H1 (cell line): ENCODE measurements around the gene DCXR. TPM values are rescaled to one million over a fixed set of nuclear protein-coding genes. Genes with fewer than 3 reads are reported as not detected.

Source experiments
- CTCF ChIA-PET: fragments of 300-600 bp; sonication (Branson Sonifier 250); formaldehyde crosslinking; loops from one replicate; lab custom pipeline; 2021; ENCODE audit not compliant: partially characterized antibody; lab: Charles Lee
- POLR2A ChIA-PET: fragments of 300-600 bp; sonication (Branson Sonifier 250); formaldehyde crosslinking; loops from one replicate; lab custom pipeline; 2021; ENCODE audit warnings: inconsistent platforms; ENCODE audit not compliant: partially characterized antibody; lab: Charles Lee
- DNase-seq, 2 experiments: peaks; one replicate each; pipeline versions ENCODE4 v3.0.0 to v3.0.0-alpha.2; 2010 to 2022; ENCODE audit warnings: low spot score in 2 of 2, low read depth in 1 of 2, mixed read lengths in 1 of 2
- FAIRE-seq: peaks from 2 replicates; lab custom pipeline; 2011; peaks lifted over from hg19 to GRCh38; lab: Jason Lieb, UNC
- H2AFZ ChIP-seq: 2 replicates; pipeline ENCODE4 v1.8.1; 2012; ENCODE audit warnings: low read length, inconsistent platforms
- H2AK5ac ChIP-seq: 2 replicates; pipeline ENCODE4 v1.6.1; 2013; ENCODE audit warnings: low read depth, low read length
- H2BK120ac ChIP-seq: replicated peaks from 2 replicates; pipeline ENCODE3; 2013; ENCODE audit warnings: low read depth, low read length, inconsistent platforms
- H2BK12ac ChIP-seq: 2 replicates; pipeline ENCODE4 v1.6.1; 2013; ENCODE audit warnings: low read depth, low read length
- H2BK15ac ChIP-seq: 2 replicates; pipeline ENCODE4 v1.6.1; 2013; ENCODE audit warnings: low read length
- H2BK20ac ChIP-seq: 2 replicates; pipeline ENCODE4 v1.6.1; 2013; ENCODE audit warnings: low read length
- H2BK5ac ChIP-seq: 2 replicates; pipeline ENCODE4 v1.6.1; 2013; ENCODE audit warnings: low read depth, low read length
- H3K14ac ChIP-seq: 2 replicates; pipeline ENCODE4 v1.6.1; 2013; ENCODE audit warnings: inconsistent platforms; ENCODE audit not compliant: insufficient read length
- H3K18ac ChIP-seq: 2 replicates; pipeline ENCODE4 v1.6.1; 2013; ENCODE audit warnings: low read length; ENCODE audit errors: extremely low read depth
- H3K23ac ChIP-seq: 2 replicates; pipeline ENCODE4 v1.6.1; 2013; ENCODE audit warnings: inconsistent platforms; ENCODE audit not compliant: insufficient read length
- H3K23me2 ChIP-seq: 2 replicates; pipeline ENCODE4 v1.6.1; 2013; ENCODE audit warnings: low read depth, low read length
- H3K27ac ChIP-seq: 2 replicates; pipeline ENCODE4 v1.6.1; 2011; ENCODE audit warnings: low read depth, low read length, inconsistent platforms
- H3K27me3 ChIP-seq, 4 experiments: replicated peaks in 1 of 4; 1 replicate in 1 of 4; 2 replicates in 3 of 4; pipeline versions ENCODE4 v1.6.1 to v1.8.1; 2011 to 2013; ENCODE audit warnings: low read length in 3 of 4, mild to moderate bottlenecking in 3 of 4, inconsistent platforms in 2 of 4, mixed read lengths in 2 of 4, moderate library complexity in 1 of 4; ENCODE audit not compliant: control insufficient read depth in 3 of 4, insufficient read depth in 3 of 4; ENCODE audit errors: extremely low read depth in 1 of 4
- H3K36me3 ChIP-seq, 4 experiments: 2 replicates each; pipeline versions ENCODE4 v1.6.1 to v1.8.1; 2011 to 2013; ENCODE audit warnings: mild to moderate bottlenecking in 4 of 4, low read length in 3 of 4, moderate library complexity in 2 of 4, control low read depth in 1 of 4, inconsistent platforms in 1 of 4; ENCODE audit not compliant: insufficient read depth in 4 of 4, control insufficient read depth in 2 of 4
- H3K4ac ChIP-seq: replicated peaks from 2 replicates; pipeline ENCODE3; 2013; ENCODE audit warnings: low read length, low read depth, mixed read lengths, inconsistent platforms; ENCODE audit not compliant: insufficient read length
- H3K4me1 ChIP-seq, 4 experiments: replicated peaks in 1 of 4; 1 replicate in 1 of 4; 2 replicates in 3 of 4; pipeline versions ENCODE4 v1.6.1 to v1.8.1; 2011 to 2013; ENCODE audit warnings: low read length in 3 of 4, inconsistent platforms in 2 of 4, mixed read lengths in 1 of 4; ENCODE audit not compliant: insufficient read depth in 4 of 4, control insufficient read depth in 3 of 4
- H3K4me2 ChIP-seq, 2 experiments: 2 replicates each; pipeline versions ENCODE4 v1.6.1 to v1.8.1; 2011 to 2013; ENCODE audit warnings: low read depth in 2 of 2, low read length in 2 of 2, control low read depth in 1 of 2, inconsistent platforms in 1 of 2, mild to moderate bottlenecking in 1 of 2; ENCODE audit not compliant: insufficient read depth in 1 of 2
- H3K4me3 ChIP-seq, 4 experiments: fragments of 200-600, 300-600 bp in 1 of 4; sonication (generic), shearing (Covaris generic), sonication (Bioruptor Twin) in 1 of 4; 2 replicates each; pipeline versions ENCODE4 v1.5.1 to v1.8.1; 2011 to 2016; ENCODE audit warnings: low read length in 4 of 4, low read depth in 3 of 4, control low read depth in 2 of 4, inconsistent platforms in 2 of 4, mild to moderate bottlenecking in 2 of 4, mixed read lengths in 1 of 4, moderate library complexity in 1 of 4; ENCODE audit not compliant: insufficient read depth in 2 of 4; ENCODE audit errors: extremely low read depth in 1 of 4
- H3K56ac ChIP-seq: replicated peaks from 2 replicates; pipeline ENCODE3; 2013; ENCODE audit warnings: low read depth, mild to moderate bottlenecking, mixed read lengths, low read length, inconsistent platforms; ENCODE audit not compliant: insufficient read length
- H3K79me1 ChIP-seq: 2 replicates; pipeline ENCODE4 v1.6.1; 2013; ENCODE audit warnings: low read depth, low read length, control low read depth
- H3K79me2 ChIP-seq, 2 experiments: 2 replicates each; pipeline versions ENCODE4 v1.6.1 to v1.8.1; 2012 to 2013; ENCODE audit warnings: low read length in 2 of 2, mild to moderate bottlenecking in 2 of 2, inconsistent platforms in 1 of 2; ENCODE audit not compliant: insufficient read depth in 2 of 2, control insufficient read depth in 1 of 2
- H3K9ac ChIP-seq, 4 experiments: replicated peaks in 1 of 4; 1 replicate in 1 of 4; 2 replicates in 3 of 4; pipeline versions ENCODE4 v1.6.1 to v1.8.1; 2011 to 2013; ENCODE audit warnings: low read depth in 3 of 4, low read length in 3 of 4, control low read depth in 2 of 4, mild to moderate bottlenecking in 2 of 4, moderate library complexity in 2 of 4, inconsistent platforms in 1 of 4; ENCODE audit errors: extremely low read depth in 1 of 4
- H3K9me3 ChIP-seq, 2 experiments: 2 replicates each; pipeline versions ENCODE4 v1.6.1 to v1.8.1; 2012 to 2013; ENCODE audit warnings: mild to moderate bottlenecking in 2 of 2, moderate library complexity in 2 of 2, control low read depth in 1 of 2, inconsistent platforms in 1 of 2, low read depth in 1 of 2, low read length in 1 of 2, mixed read lengths in 1 of 2; ENCODE audit not compliant: insufficient read depth in 2 of 2
- H4K20me1 ChIP-seq, 2 experiments: replicated peaks in 1 of 2; 2 replicates each; pipeline versions ENCODE3 to v1.8.1; 2011 to 2013; ENCODE audit warnings: inconsistent platforms in 2 of 2, low read length in 2 of 2, mild to moderate bottlenecking in 1 of 2; ENCODE audit not compliant: insufficient read depth in 2 of 2, control insufficient read depth in 1 of 2
- H4K5ac ChIP-seq: 2 replicates; pipeline ENCODE4 v1.6.1; 2013; ENCODE audit warnings: low read length, low read depth, mixed read lengths, inconsistent platforms; ENCODE audit not compliant: insufficient read length
- H4K8ac ChIP-seq: 2 replicates; pipeline ENCODE4 v1.8.0; 2013; ENCODE audit warnings: mild to moderate bottlenecking, moderate library complexity, low read length, inconsistent platforms; ENCODE audit not compliant: insufficient read depth; ENCODE audit errors: extremely low read depth
- H4K91ac ChIP-seq: replicated peaks from 2 replicates; pipeline ENCODE3; 2013; ENCODE audit warnings: low read length, mixed read lengths, inconsistent platforms; ENCODE audit not compliant: insufficient read length
- BCL11A ChIP-seq, 2 experiments: IDR thresholded peaks; one replicate each; pipeline ENCODE4 v1.6.1; 2011; ENCODE audit warnings: low read depth in 2 of 2, low read length in 2 of 2, mild to moderate bottlenecking in 2 of 2
- HDAC6 ChIP-seq: IDR thresholded peaks from one replicate; pipeline ENCODE4 v1.7.1; 2012; ENCODE audit warnings: low read depth, mild to moderate bottlenecking, inconsistent platforms, low read length, moderate library complexity
- NANOG ChIP-seq: IDR thresholded peaks from 2 replicates; pipeline ENCODE4 v1.6.1; 2011; ENCODE audit warnings: low read length, low read depth, mild to moderate bottlenecking, inconsistent platforms; ENCODE audit not compliant: insufficient read depth, poor library complexity, severe bottlenecking
- POLR2A ChIP-seq, 2 experiments: IDR thresholded peaks; 1 replicate in 1 of 2; 2 replicates in 1 of 2; pipeline ENCODE4 v1.6.1; 2011; ENCODE audit warnings: low read depth in 2 of 2, low read length in 2 of 2, mild to moderate bottlenecking in 2 of 2; ENCODE audit errors: control extremely low read depth in 1 of 2
- RXRA ChIP-seq: IDR thresholded peaks from 2 replicates; pipeline ENCODE4 v1.6.1; 2011; ENCODE audit warnings: low read depth, mild to moderate bottlenecking, low read length, moderate library complexity; ENCODE audit not compliant: insufficient read depth
- SP2 ChIP-seq: IDR thresholded peaks from 2 replicates; pipeline ENCODE4 v1.6.1; 2012; ENCODE audit warnings: mild to moderate bottlenecking, low read length, inconsistent platforms
- SRF ChIP-seq: IDR thresholded peaks from 2 replicates; pipeline ENCODE4 v1.6.1; 2011; ENCODE audit warnings: mild to moderate bottlenecking, low read depth, low read length, moderate library complexity
- WGBS, 2 experiments: shearing (Covaris generic) in 1 of 2; methylation state at CpG; one replicate each; pipeline versions ENCODE4 v1.1.6 to v1.1.7; 2013 to 2015; ENCODE audit warnings: low lambda C conversion rate in 2 of 2, mixed read lengths in 2 of 2, inconsistent platforms in 1 of 2, low coverage in 1 of 2, missing lambda C conversion rate in 1 of 2; ENCODE audit not compliant: insufficient replicate concordance in 2 of 2, insufficient coverage in 1 of 2, insufficient read length in 1 of 2; ENCODE audit errors: extremely low coverage in 1 of 2, missing lambda C conversion rate in 1 of 2; 5-methylcytosine and 5-hydroxymethylcytosine counted together
- polyA plus RNA-seq, 7 experiments: library from polyadenylated mRNA; depleted of rRNA in 3 of 7; stranded (reverse) in 5 of 7; unstranded in 2 of 7; fragments of >200 nt in 5 of 7; fragments of 200-250 nt in 2 of 7; gene quantifications; 1 replicate in 5 of 7; 2 replicates in 1 of 7; 4 replicates in 1 of 7; pipeline versions ENCODE4 v1.2.1 to v1.2.3, GENCODE V29; 2011 to 2013; ENCODE audit warnings: missing spikeins in 2 of 7, mixed read lengths in 2 of 7
- total RNA-seq: library from RNA; stranded (reverse); fragmentation: NEBNext Ultra II Directional; extraction: Animal tissue kit (Norgen Biotek cat#: 25700); gene quantifications from 2 replicates; pipeline ENCODE4 v1.2.1, GENCODE V29; 2021
- TF ChIP-seq, protein P1 (sequence below): IDR thresholded peaks from 2 replicates; pipeline ENCODE4 v1.6.1; 2012; ENCODE audit warnings: low read length, inconsistent platforms

Gene DCXR
- total and polyA plus RNA-seq, 2 of the 8 experiments (the other 6 are each of a cell fraction or from before 2014, with no cell fraction given) = 96.3 to 212 TPM

DNA sequence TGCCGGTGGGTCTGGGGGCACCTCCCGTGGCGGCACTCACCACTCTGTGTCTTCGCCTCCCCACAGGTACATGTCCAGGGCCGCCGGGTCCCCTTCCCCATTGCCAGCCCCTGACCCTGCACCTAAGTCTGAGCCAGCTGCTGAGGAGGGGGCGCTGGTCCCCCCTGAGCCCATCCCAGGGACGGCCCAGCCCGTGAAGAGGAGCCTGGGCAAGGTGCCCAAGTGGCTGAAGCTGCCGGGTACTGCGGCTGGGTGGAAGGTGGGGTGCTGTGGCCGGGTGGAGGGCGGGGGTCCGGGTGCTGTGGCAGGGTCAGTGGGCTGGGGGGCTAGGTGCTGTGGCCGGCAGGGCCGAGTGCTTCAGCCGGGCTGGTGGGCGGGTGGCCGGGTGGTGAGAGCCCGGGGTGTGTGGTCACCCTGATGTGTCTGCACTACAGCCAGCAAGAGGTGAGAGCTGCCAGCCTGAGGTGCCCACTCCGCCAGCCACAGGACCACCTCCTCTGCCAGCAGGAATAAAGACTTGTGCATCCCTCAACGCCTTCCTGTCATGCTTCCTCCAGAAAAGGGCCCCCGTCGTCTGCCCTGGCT lies 20.5 kb downstream of the DCXR start:
- no peak overlapping the region for H3K4me2 ChIP-seq
- FAIRE-seq (no peak), DNase-seq (no peak)
- POLR2A ChIA-PET = interaction anchor here (0.7 to 2.8 kb wide), 13 partner anchors 9 to 103 kb away, joined by 3 to 9 read pairs (median 4); partner anchors contain the start of gene FASN
- H2BK5ac ChIP-seq = no peak overlapping the region; the same call in 1 of the 2 replicates
- H4K91ac ChIP-seq = no peak overlapping the region
- H2AK5ac ChIP-seq = no peak overlapping the region
- no peak overlapping the region for H2BK20ac ChIP-seq
- no peak overlapping the region for H3K9ac ChIP-seq
- 91% methylated on average over 21 of the region's 24 CpGs; no CpG with 5 or more reads in 1 of the 2 experiments for WGBS, 2 experiments
- H3K18ac ChIP-seq = no peak overlapping the region
- no peaks in the 10 kb centered on the region for H3K27me3 ChIP-seq
- H3K9me3 ChIP-seq = no peaks in the 10 kb centered on the region
- H4K20me1 ChIP-seq = peaks cover 9 to 18% of the 10 kb centered on the region in 2 experiments
- H3K23me2 ChIP-seq = peaks cover 3% of the 10 kb centered on the region; the same call in 1 of the 2 replicates
- no peak overlapping the region for H3K4ac ChIP-seq
- no peak overlapping the region for H3K4me3 ChIP-seq
- no peak overlapping the region for H2BK120ac ChIP-seq
- H4K8ac ChIP-seq = no peak overlapping the region; the same call in 1 of the 2 replicates
- no peak overlapping the region for H3K27ac ChIP-seq
- no peaks in the 10 kb centered on the region; a peak in 1 of 8 replicates for H3K36me3 ChIP-seq
- no peak overlapping the region for H3K56ac ChIP-seq
- CTCF ChIA-PET = interaction anchor here (0.6 to 2.7 kb wide), 9 partner anchors 11 to 187 kb away, joined by 3 to 20 read pairs (median 3); partner anchors contain the start of genes NOTUM and RAC3
- no peak overlapping the region for H2BK12ac ChIP-seq
- H3K23ac ChIP-seq = no peak overlapping the region
- H2BK15ac ChIP-seq = 0 out of 2 replicates have a peak overlapping the region, but pooled peaks have one; percentile 16
- peak overlapping the region; percentile 31 for H4K5ac ChIP-seq
- no peak overlapping the region for H2AFZ ChIP-seq
- H3K79me2 ChIP-seq = peaks cover 0 to 7% of the 10 kb centered on the region in 2 experiments; a peak in 1 of 4 replicates
- peaks cover 1% of the 10 kb centered on the region; the same call in 1 of the 2 replicates for H3K79me1 ChIP-seq
- H3K14ac ChIP-seq = no peak overlapping the region
- peaks cover 0 to 7% (median 3%) of the 10 kb centered on the region in 4 experiments; a peak in 5 of 7 replicates for H3K4me1 ChIP-seq
- TF ChIP-seq RXRA (no peak), SP2 (no peak), HDAC6 (no peak), BCL11A (IDR thresholded peaks at IDR 0.05; ENCODE audit: low read depth in 2 of 2, low read length in 2 of 2) (no peak), NANOG (no peak), POLR2A (IDR thresholded peaks at IDR 0.05; ENCODE audit: control extremely low read depth in 1 of 2, low read depth in 2 of 2, low read length in 2 of 2) (no peak), SRF (no peak)
- TF ChIP-seq, protein P1, sequence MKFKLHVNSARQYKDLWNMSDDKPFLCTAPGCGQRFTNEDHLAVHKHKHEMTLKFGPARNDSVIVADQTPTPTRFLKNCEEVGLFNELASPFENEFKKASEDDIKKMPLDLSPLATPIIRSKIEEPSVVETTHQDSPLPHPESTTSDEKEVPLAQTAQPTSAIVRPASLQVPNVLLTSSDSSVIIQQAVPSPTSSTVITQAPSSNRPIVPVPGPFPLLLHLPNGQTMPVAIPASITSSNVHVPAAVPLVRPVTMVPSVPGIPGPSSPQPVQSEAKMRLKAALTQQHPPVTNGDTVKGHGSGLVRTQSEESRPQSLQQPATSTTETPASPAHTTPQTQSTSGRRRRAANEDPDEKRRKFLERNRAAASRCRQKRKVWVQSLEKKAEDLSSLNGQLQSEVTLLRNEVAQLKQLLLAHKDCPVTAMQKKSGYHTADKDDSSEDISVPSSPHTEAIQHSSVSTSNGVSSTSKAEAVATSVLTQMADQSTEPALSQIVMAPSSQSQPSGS = no peak
